ENCODE results near the gene KCP. TPM values are rescaled to one million over a fixed set of nuclear protein-coding genes. Genes with fewer than 3 reads are reported as not detected.
A peak's percentile ranks its signal among the peaks of the same experiment; 100 is the strongest.

KCP gene
- total RNA-seq, 1 experiment from 2014 or later: 5.3 TPM

- no peak for DNase-seq
- Histone ChIP-seq H3K4me1 (ENCODE audit: insufficient read depth, low read length) (no peaks in the 10 kb centered on the region), H3K4ac (ENCODE audit: low read depth, low read length) (no peak overlapping the region), H3K18ac (ENCODE audit: insufficient read length, low read depth, low read length) (no peak overlapping the region), H3K4me2 (ENCODE audit: insufficient read depth, insufficient read length, low read length) (no peak overlapping the region), H2BK15ac (ENCODE audit: low read depth, low read length) (no peak overlapping the region), H3K23me2 (ENCODE audit: insufficient read length, low read depth, low read length, poor library complexity, severe bottlenecking) (no peaks in the 10 kb centered on the region), H2AFZ (ENCODE audit: low read length) (no peak overlapping the region), H3K56ac (ENCODE audit: insufficient read length, low read depth, low read length) (no peak overlapping the region), H2BK120ac (ENCODE audit: low read depth, low read length, poor library complexity, severe bottlenecking) (no peak overlapping the region), H3K27ac (ENCODE audit: insufficient read length, low read depth, low read length) (no peak overlapping the region), H3T11ph (ENCODE audit: low read length) (no peak overlapping the region), H3K9me3 (ENCODE audit: control insufficient read depth, low read depth, low read length) (no peaks in the 10 kb centered on the region), H2BK20ac (ENCODE audit: low read depth, low read length, poor library complexity, severe bottlenecking) (no peak overlapping the region), H4K5ac (ENCODE audit: insufficient read length, low read depth, low read length) (no peak overlapping the region), H3K79me1 (ENCODE audit: insufficient read depth, low read depth, low read length, poor library complexity, severe bottlenecking) (no peaks in the 10 kb centered on the region), H2BK12ac (ENCODE audit: insufficient read length, low read depth, low read length) (no peak overlapping the region), H3K14ac (ENCODE audit: insufficient read depth, low read length) (no peak overlapping the region), H4K91ac (ENCODE audit: insufficient read length, low read depth, low read length) (no peak overlapping the region), H3K79me2 (ENCODE audit: insufficient read depth, low read length) (no peaks in the 10 kb centered on the region), H4K20me1 (ENCODE audit: control insufficient read depth, insufficient read depth, insufficient read length) (no peaks in the 10 kb centered on the region), H2BK5ac (ENCODE audit: insufficient read length, low read length) (no peak overlapping the region), H2AK5ac (ENCODE audit: insufficient read length, low read length) (no peak overlapping the region), H4K8ac (replicated peaks; ENCODE audit: insufficient read length, low read depth, low read length) (no peak overlapping the region), H3K27me3 (ENCODE audit: insufficient read depth, low read length) (no peaks in the 10 kb centered on the region), H3K23ac (ENCODE audit: insufficient read length, low read depth, low read length) (no peak overlapping the region), H3K9ac (ENCODE audit: extremely low read depth, insufficient read length, low read length) (no peak overlapping the region)
- H3K36me3 Mint-ChIP-seq (ENCODE audit: insufficient read depth in 1 of 3, low read depth in 3 of 3): peaks cover 0 to 3% (median 0%) of the 10 kb centered on the region in 3 experiments; a peak in 2 of 7 replicates
- H3K9me3 Mint-ChIP-seq: no peaks in the 10 kb centered on the region
- no peak overlapping the region for H3K4me3 Mint-ChIP-seq
- H3K27me3 Mint-ChIP-seq (ENCODE audit: low read depth): no peaks in the 10 kb centered on the region
- H3K27ac Mint-ChIP-seq: peak overlapping the region; percentile 19 to 39 (median 34); a peak in 3 of 7 replicates
- peaks cover 2 to 14% of the 10 kb centered on the region in 2 experiments for H3K4me1 Mint-ChIP-seq
- no peak for TF ChIP-seq CTCF (conservative IDR thresholded peaks at IDR 0.05)
- no CpG with 5 or more reads among the region's 5 CpGs for WGBS (ENCODE audit: extremely low coverage, insufficient read length, low lambda C conversion rate)
Observed at GRCh38 chr7:128845475-128845874, 65.0 kb downstream of the KCP start.
